Activated gamma-delta T cell treated with anti-CD3 and anti-CD28 coated beads, Interleukin-2, amount 50 U/mL, for 16 hours (primary cell): ENCODE results near the gene PEG3.

ENCODE experiments used
- DNase-seq: peaks from one replicate; pipeline ENCODE4 v3.0.0-alpha.2; 2020; ENCODE audit warnings: low read depth

PEG3 gene

GRCh38 chr19:56808717-56809392, 31.7 kb downstream of the PEG3 start:
- no peak for DNase-seq

DNA sequence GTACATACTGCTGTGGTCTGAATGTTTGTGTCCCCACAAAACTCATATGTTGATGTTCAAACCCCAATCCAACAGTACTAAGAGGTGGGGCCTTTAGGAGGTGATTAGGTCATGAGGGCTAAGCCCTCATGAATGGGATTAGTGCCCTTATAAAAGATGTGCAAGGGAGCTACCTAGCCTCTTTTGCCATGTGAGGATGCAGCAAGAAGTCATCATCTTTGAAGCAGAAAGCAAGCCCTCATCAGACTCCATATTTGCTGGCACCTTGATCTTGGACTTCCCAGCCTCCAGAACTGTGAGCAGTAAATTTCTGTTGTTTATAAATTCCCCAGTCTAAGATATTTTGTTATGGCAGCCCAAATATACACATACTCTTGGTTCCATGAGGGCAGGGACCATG, 33.9 kb downstream of the PEG3 start:
- no peak for DNase-seq
